Naive thymus-derived CD4-positive, alpha-beta T cell (primary cell): ENCODE data around the gene SFRP5. TPM values are rescaled to one million over a fixed set of nuclear protein-coding genes. Genes with fewer than 3 reads are reported as not detected.

Experiments
- ATAC-seq: fragments of 150-1000 bp; cut with Tn5 transposase; 2 replicates; pipeline ENCODE4 v1.10.0; 2021; ENCODE audit warnings: mild to moderate bottlenecking, moderate library complexity
- CTCF ChIA-PET: fragments of 350-600 bp; sonication (Branson Sonifier 250); formaldehyde crosslinking; loops from one replicate; lab custom pipeline; 2021; ENCODE audit warnings: antibody characterized with exemption; lab: Charles Lee
- POLR2A ChIA-PET: fragments of 350-600 bp; sonication (Branson Sonifier 250); formaldehyde crosslinking; loops from one replicate; lab custom pipeline; 2021; ENCODE audit warnings: antibody characterized with exemption, inconsistent platforms; lab: Charles Lee
- DNase-seq, 9 donors: peaks; one replicate each; pipeline versions ENCODE4 v3.0.0 to v3.0.0-alpha.2; 2020 to 2022; ENCODE audit warnings: mixed read lengths in 1 of 9
- H3K27ac ChIP-seq: one replicate; pipeline ENCODE4 v1.7.0; 2013; ENCODE audit warnings: mild to moderate bottlenecking, low read depth, low read length, moderate library complexity
- H3K27me3 ChIP-seq, 2 donors: one replicate each; pipeline ENCODE4 v1.7.0; 2013; ENCODE audit warnings: low read length in 2 of 2, mild to moderate bottlenecking in 2 of 2, moderate library complexity in 2 of 2; ENCODE audit not compliant: control insufficient read depth in 2 of 2, insufficient read depth in 2 of 2
- H3K36me3 ChIP-seq, 3 experiments: 1 replicate in 2 of 3; 2 replicates in 1 of 3; pipeline ENCODE4 v1.7.0; 2013; ENCODE audit warnings: low read length in 3 of 3, mild to moderate bottlenecking in 3 of 3, moderate library complexity in 1 of 3; ENCODE audit not compliant: insufficient read depth in 3 of 3, control insufficient read depth in 2 of 3
- H3K4me1 ChIP-seq, 2 donors: one replicate each; pipeline ENCODE4 v1.7.0; 2013; ENCODE audit warnings: low read length in 2 of 2, mild to moderate bottlenecking in 2 of 2, moderate library complexity in 1 of 2; ENCODE audit not compliant: control insufficient read depth in 2 of 2, insufficient read depth in 2 of 2
- H3K4me3 ChIP-seq: 2 replicates; pipeline ENCODE4 v1.7.0; 2013; ENCODE audit warnings: mild to moderate bottlenecking, low read length
- H3K9me3 ChIP-seq, 3 experiments: 1 replicate in 2 of 3; 2 replicates in 1 of 3; pipeline ENCODE4 v1.7.0; 2013; ENCODE audit warnings: low read length in 3 of 3; ENCODE audit not compliant: control insufficient read depth in 2 of 3
- H3K27ac Mint-ChIP-seq, 9 donors: one replicate each; pipeline ENCODE4 v1.8.0; 2020 to 2022; ENCODE audit warnings: mixed read lengths in 9 of 9, mild to moderate bottlenecking in 8 of 9, moderate library complexity in 5 of 9, inconsistent platforms in 2 of 9
- H3K27me3 Mint-ChIP-seq, 5 donors: one replicate each; pipeline ENCODE4 v1.8.0; 2021 to 2022; ENCODE audit warnings: mixed read lengths in 5 of 5, mild to moderate bottlenecking in 1 of 5
- H3K36me3 Mint-ChIP-seq, 5 donors: one replicate each; pipeline ENCODE4 v1.8.0; 2020 to 2022; ENCODE audit warnings: mixed read lengths in 5 of 5, mild to moderate bottlenecking in 3 of 5, inconsistent platforms in 1 of 5
- H3K4me1 Mint-ChIP-seq, 7 donors: one replicate each; pipeline ENCODE4 v1.8.0; 2020 to 2022; ENCODE audit warnings: mixed read lengths in 7 of 7, mild to moderate bottlenecking in 3 of 7, inconsistent platforms in 1 of 7
- H3K4me3 Mint-ChIP-seq, 10 donors: one replicate each; pipeline ENCODE4 v1.8.0; 2020 to 2022; ENCODE audit warnings: mild to moderate bottlenecking in 10 of 10, mixed read lengths in 10 of 10, moderate library complexity in 6 of 10, inconsistent platforms in 2 of 10
- H3K9me3 Mint-ChIP-seq, 11 donors: one replicate each; pipeline ENCODE4 v1.8.0; 2020 to 2022; ENCODE audit warnings: mixed read lengths in 11 of 11, mild to moderate bottlenecking in 4 of 11, inconsistent platforms in 1 of 11, moderate library complexity in 1 of 11
- intact Hi-C, 2 donors: fragments of 100-400 bp; cut with micrococcal nuclease; formaldehyde crosslinking; loops; one replicate each; pipeline ENCODE4 v1.15.1; 2023
- polyA plus RNA-seq, 2 donors: library from polyadenylated mRNA; unstranded; fragments of 300-500 nt; fragmentation: Illumina TruSeq; gene quantifications; one replicate each; pipeline ENCODE4 v1.2.3, GENCODE V29; 2021
- total RNA-seq, 6 experiments: library from RNA in 5 of 6; stranded (reverse) in 5 of 6; gene quantifications; 1 replicate in 5 of 6; 2 replicates in 1 of 6; pipeline ENCODE4 v1.2.3 and lab custom pipeline; 2021 to 2026

SFRP5 gene
- total and polyA plus RNA-seq, 7 experiments from 2014 or later, result 0.43 to 1.0 (median 0.46) TPM; not detected in 4

GRCh38 chr10:97778452-97779302, 6.9 kb upstream of the SFRP5 start:
- no peaks in the 10 kb centered on the region for H3K36me3 Mint-ChIP-seq

DNA sequence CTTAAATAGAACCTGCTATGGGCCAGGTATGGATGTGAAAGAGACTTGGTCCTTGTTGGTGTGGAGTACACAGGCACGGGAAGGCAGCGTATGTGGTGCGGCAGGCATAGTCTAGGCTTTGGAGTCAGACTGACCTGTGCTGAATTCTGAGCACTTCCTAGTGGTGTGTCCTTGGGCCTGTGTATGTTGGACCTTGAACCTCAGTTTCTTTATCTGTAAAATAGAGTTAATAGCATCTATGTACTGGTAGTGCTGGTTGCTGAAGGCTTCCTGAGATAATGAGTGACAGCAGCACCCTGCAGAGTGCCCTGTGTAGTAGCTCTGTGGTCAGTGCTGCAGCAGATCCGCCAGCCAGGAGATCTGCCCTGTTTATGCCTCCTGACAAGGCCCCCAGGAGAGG, 5.3 kb upstream of the SFRP5 start:
- no peak overlapping the region for H3K27ac ChIP-seq
- Mint-ChIP-seq H3K9me3 (no peaks in the 10 kb centered on the region), H3K36me3 (peaks cover 0 to 3% (median 0%) of the 10 kb centered on the region in 5 donors), H3K27me3 (peaks cover 4 to 19% (median 8%) of the 10 kb centered on the region in 5 donors), H3K4me3 (no peak overlapping the region), H3K27ac (peak overlapping the region in 2 of 9 donors; percentile 26 to 44), H3K4me1 (peaks cover 9 to 37% (median 32%) of the 10 kb centered on the region in 7 donors)
- no peak for ATAC-seq
- intact Hi-C loops, result no loop called here
- no peaks in the 10 kb centered on the region for H3K27me3 ChIP-seq
- H3K9me3 ChIP-seq, result no peaks in the 10 kb centered on the region
- peaks cover 9 to 23% of the 10 kb centered on the region in 2 donors for H3K4me1 ChIP-seq
- ChIA-PET POLR2A (no interaction called here), CTCF (interaction anchor here (0.6 to 6.1 kb wide), 2 partner anchors 92 to 238 kb away, joined by 4 to 26 read pairs; no protein-coding TSS in a partner anchor)
- DNase-seq, result no peak
- H3K36me3 ChIP-seq, result no peaks in the 10 kb centered on the region
- no peak overlapping the region for H3K4me3 ChIP-seq

More at GRCh38 chr10:97778452-97779302, 6.9 kb upstream of the SFRP5 start:
- H3K4me1 Mint-ChIP-seq, result peaks cover 8 to 39% (median 38%) of the 10 kb centered on the region in 7 donors
- ChIA-PET CTCF (interaction anchor here (0.6 to 6.1 kb wide), 4 partner anchors 14 to 91 kb away, joined by 3 to 26 read pairs (median 8); no protein-coding TSS in a partner anchor), POLR2A (no interaction called here)
- no peaks in the 10 kb centered on the region for H3K9me3 Mint-ChIP-seq
- Histone ChIP-seq H3K36me3 (no peaks in the 10 kb centered on the region), H3K27ac (no peak overlapping the region), H3K4me3 (no peak overlapping the region), H3K9me3 (no peaks in the 10 kb centered on the region), H3K4me1 (peaks cover 9 to 32% of the 10 kb centered on the region in 2 donors), H3K27me3 (no peaks in the 10 kb centered on the region)
- no peak for ATAC-seq
- peak overlapping the region in 4 of 9 donors; percentile 0 to 99 (median 56) for H3K27ac Mint-ChIP-seq
- H3K4me3 Mint-ChIP-seq, result no peak overlapping the region
- intact Hi-C loops, result no loop called here
- peaks cover 0 to 4% (median 0%) of the 10 kb centered on the region in 5 donors for H3K27me3 Mint-ChIP-seq
- DNase-seq, result no peak

DNA sequence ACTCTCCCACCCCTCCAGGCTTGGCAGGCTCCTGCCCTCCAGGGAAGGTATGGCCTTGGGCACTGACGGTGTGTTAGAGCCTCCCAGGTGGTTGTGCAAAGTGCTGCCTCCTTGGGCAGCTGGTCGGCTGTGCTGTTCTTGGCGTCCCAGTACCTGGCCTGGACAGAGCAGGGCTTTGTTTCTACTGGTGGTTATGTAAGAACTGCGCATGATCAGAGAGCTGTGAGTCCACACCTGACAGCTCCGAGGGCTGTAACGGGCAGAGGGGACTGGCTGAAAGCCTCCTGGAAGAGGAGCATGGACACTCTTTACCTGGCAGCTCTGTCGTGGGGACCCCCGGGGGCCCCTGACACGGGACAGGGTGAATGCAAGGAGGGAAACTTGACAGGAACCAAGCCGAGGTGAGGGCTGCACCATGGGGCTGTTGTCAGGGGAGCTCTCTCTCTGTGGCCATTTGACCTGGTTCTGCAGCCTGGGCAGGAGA, 3.1 kb upstream of the SFRP5 start:
- Histone ChIP-seq H3K27ac (no peak overlapping the region), H3K4me1 (peaks cover 0 to under 1% of the 10 kb centered on the region in 2 donors), H3K4me3 (no peak overlapping the region), H3K36me3 (no peaks in the 10 kb centered on the region), H3K27me3 (peaks cover 0 to 4% of the 10 kb centered on the region in 2 donors), H3K9me3 (no peaks in the 10 kb centered on the region)
- Mint-ChIP-seq H3K4me1 (peaks cover 3 to 20% (median 17%) of the 10 kb centered on the region in 7 donors), H3K36me3 (peaks cover 0 to 4% (median 0%) of the 10 kb centered on the region in 5 donors), H3K9me3 (no peaks in the 10 kb centered on the region), H3K4me3 (no peak overlapping the region), H3K27me3 (peaks cover 20 to 38% (median 23%) of the 10 kb centered on the region in 5 donors), H3K27ac (no peak overlapping the region)
- DNase-seq (no peak), ATAC-seq (no peak)
- intact Hi-C loops, result no loop called here
- ChIA-PET CTCF (no interaction called here), POLR2A (interaction anchor here (1.3 kb wide), 1 partner anchor 76 kb away, joined by 4 read pairs; no protein-coding TSS in a partner anchor)

DNA sequence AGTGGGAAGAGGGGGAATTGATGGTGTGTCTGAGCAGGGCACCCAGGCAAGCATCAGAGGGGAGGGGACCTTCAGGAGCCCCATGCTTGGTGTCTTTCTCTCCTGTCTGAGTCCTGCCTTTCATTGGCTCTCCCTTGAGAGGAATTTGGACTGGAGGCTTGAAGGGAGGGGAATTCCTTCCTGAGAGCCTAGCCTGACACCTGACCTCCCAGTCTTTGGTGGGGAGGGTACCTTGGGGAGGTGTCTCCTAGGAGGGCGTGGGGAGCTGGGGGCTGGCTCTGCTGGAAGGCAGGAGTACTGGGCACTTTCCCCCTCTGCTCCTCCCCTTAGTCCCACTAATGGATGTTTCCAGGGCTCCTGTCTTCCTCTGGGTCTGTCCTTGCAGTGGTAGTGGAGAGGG, 1.3 kb upstream of the SFRP5 start:
- H3K27me3 ChIP-seq, result peaks cover 0 to 4% of the 10 kb centered on the region in 2 donors
- intact Hi-C loops, result no loop called here
- no peaks in the 10 kb centered on the region for H3K4me1 ChIP-seq
- H3K4me1 Mint-ChIP-seq, result peaks cover 3 to 18% (median 9%) of the 10 kb centered on the region in 7 donors
- no peaks in the 10 kb centered on the region for H3K9me3 Mint-ChIP-seq
- ChIA-PET POLR2A (interaction anchor here (1.9 kb wide), 1 partner anchor 8 kb away, joined by 9 read pairs; no protein-coding TSS in a partner anchor), CTCF (interaction anchor here (1.0 to 1.1 kb wide), 2 partner anchors 17 to 96 kb away, joined by 5 read pairs; no protein-coding TSS in a partner anchor)
- no peaks in the 10 kb centered on the region for H3K9me3 ChIP-seq
- peaks cover 27 to 47% (median 33%) of the 10 kb centered on the region in 5 donors for H3K27me3 Mint-ChIP-seq
- no peak for ATAC-seq
- peak overlapping the region in 1 of 10 donors; percentile 13 for H3K4me3 Mint-ChIP-seq
- H3K36me3 Mint-ChIP-seq, result peaks cover 0 to 4% (median 2%) of the 10 kb centered on the region in 5 donors
- H3K27ac ChIP-seq, result no peak overlapping the region
- DNase-seq, result no peak
- no peaks in the 10 kb centered on the region for H3K36me3 ChIP-seq
- no peak overlapping the region for H3K27ac Mint-ChIP-seq
- H3K4me3 ChIP-seq, result no peak overlapping the region

GRCh38 chr10:97771055-97771891, 526 bp downstream of the SFRP5 start:
- CTCF ChIA-PET, result no interaction called here
- no peaks in the 10 kb centered on the region for H3K9me3 ChIP-seq
- no peaks in the 10 kb centered on the region for H3K4me1 ChIP-seq
- Mint-ChIP-seq H3K9me3 (peaks cover 0 to 2% (median 0%) of the 10 kb centered on the region in 11 donors), H3K36me3 (peaks cover 2 to 6% (median 4%) of the 10 kb centered on the region in 5 donors), H3K4me3 (peak overlapping the region in 9 of 10 donors; percentile 45 to 85 (median 75)), H3K27me3 (peaks cover 27 to 47% (median 33%) of the 10 kb centered on the region in 5 donors), H3K4me1 (peaks cover 3 to 18% (median 9%) of the 10 kb centered on the region in 7 donors), H3K27ac (peak overlapping the region in 1 of 9 donors; percentile 59)
- no peak overlapping the region for H3K27ac ChIP-seq
- H3K27me3 ChIP-seq, result peaks cover 0 to 4% of the 10 kb centered on the region in 2 donors
- peak; percentile 16 for ATAC-seq
- no peak overlapping the region for H3K4me3 ChIP-seq
- no peaks in the 10 kb centered on the region for H3K36me3 ChIP-seq
- DNase-seq, result peak in 2 of 9 donors; percentile 14 to 17
- POLR2A ChIA-PET, result interaction anchor here (1.9 kb wide), 1 partner anchor 10 kb away, joined by 9 read pairs; no protein-coding TSS in a partner anchor
- intact Hi-C loops, result no loop called here

- no peak overlapping the region for H3K27ac Mint-ChIP-seq
- no peaks in the 10 kb centered on the region for H3K9me3 ChIP-seq
- no peak overlapping the region for H3K27ac ChIP-seq
- H3K9me3 Mint-ChIP-seq, result peaks cover 0 to 2% (median 0%) of the 10 kb centered on the region in 11 donors
- peaks cover 2 to 13% (median 4%) of the 10 kb centered on the region in 5 donors for H3K36me3 Mint-ChIP-seq
- H3K4me1 Mint-ChIP-seq, result peaks cover 3 to 20% (median 9%) of the 10 kb centered on the region in 7 donors
- no peaks in the 10 kb centered on the region for H3K36me3 ChIP-seq
- peaks cover 0 to 4% of the 10 kb centered on the region in 2 donors for H3K27me3 ChIP-seq
- ChIA-PET CTCF (no interaction called here), POLR2A (no interaction called here)
- peaks cover 27 to 47% (median 33%) of the 10 kb centered on the region in 5 donors for H3K27me3 Mint-ChIP-seq
- ATAC-seq (no peak), DNase-seq (no peak)
- H3K4me3 ChIP-seq, result no peak overlapping the region
- no peaks in the 10 kb centered on the region for H3K4me1 ChIP-seq
- intact Hi-C loops, result no loop called here
- H3K4me3 Mint-ChIP-seq, result peak overlapping the region in 8 of 10 donors; percentile 27 to 84 (median 59)
Observed at GRCh38 chr10:97770255-97770654, 1.5 kb downstream of the SFRP5 start.
